ENCODE results near the gene RCBTB1.

The RCBTB1 gene

GRCh38 chr13:49559006-49559405 lies 26.4 kb downstream of the RCBTB1 start:
- TF ChIP-seq CTCF (IDR thresholded peaks at IDR 0.05; ENCODE audit: insufficient read depth, low read depth, low read length, missing control alignments), result no peak
- H3K4me3 ChIP-seq (ENCODE audit: low read depth, low read length), result no peak overlapping the region
- no peak for DNase-seq (ENCODE audit: low read depth)

DNA sequence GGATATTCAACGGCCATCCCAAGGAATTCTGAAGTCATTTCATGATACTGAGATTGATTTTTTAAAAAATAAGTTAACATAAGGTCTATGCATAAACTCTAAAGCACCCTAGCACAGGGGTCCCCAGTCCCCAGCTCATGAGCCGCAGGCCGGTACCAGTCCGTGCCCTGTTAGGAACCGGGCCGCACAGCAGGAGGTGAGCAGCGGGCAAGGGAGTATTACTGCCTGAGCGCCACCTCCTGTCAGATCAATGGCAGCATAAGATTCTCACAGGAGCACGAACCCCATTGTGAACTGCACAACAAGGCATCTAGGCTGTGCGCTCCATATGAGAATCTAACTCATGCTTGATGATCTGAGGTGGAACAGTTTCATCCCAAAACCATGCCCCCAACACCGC lies 31.0 kb downstream of the RCBTB1 start:
- no peak for DNase-seq (ENCODE audit: low read depth)

GRCh38 chr13:49553888-49554287 lies 31.5 kb downstream of the RCBTB1 start:
- TF ChIP-seq CTCF (IDR thresholded peaks at IDR 0.05; ENCODE audit: insufficient read depth, low read depth, low read length, missing control alignments), result no peak

More for the DNA sequence above, 31.0 kb downstream of the RCBTB1 start:
- H3K4me3 ChIP-seq (ENCODE audit: low read depth, low read length), result no peak overlapping the region
- TF ChIP-seq CTCF (IDR thresholded peaks at IDR 0.05; ENCODE audit: insufficient read depth, low read depth, low read length, missing control alignments), result no peak

GRCh38 chr13:49550942-49551644 lies 34.3 kb downstream of the RCBTB1 start:
- no peak for DNase-seq (ENCODE audit: low read depth)
- H3K4me3 ChIP-seq (ENCODE audit: low read depth, low read length), result no peak overlapping the region
- TF ChIP-seq CTCF (IDR thresholded peaks at IDR 0.05; ENCODE audit: insufficient read depth, low read depth, low read length, missing control alignments), result no peak

More at GRCh38 chr13:49553888-49554287, 31.5 kb downstream of the RCBTB1 start:
- no peak overlapping the region for H3K4me3 ChIP-seq (ENCODE audit: low read depth, low read length)
- no peak for DNase-seq (ENCODE audit: low read depth)

GRCh38 chr13:49549289-49549688 lies 36.1 kb downstream of the RCBTB1 start:
- no peak for DNase-seq (ENCODE audit: low read depth)
- H3K4me3 ChIP-seq (ENCODE audit: low read depth, low read length), result no peak overlapping the region
- no peak for TF ChIP-seq CTCF (IDR thresholded peaks at IDR 0.05; ENCODE audit: insufficient read depth, low read depth, low read length, missing control alignments)

- no peak for DNase-seq (ENCODE audit: low read depth)
- no peak for TF ChIP-seq CTCF (IDR thresholded peaks at IDR 0.05; ENCODE audit: insufficient read depth, low read depth, low read length, missing control alignments)
- no peak overlapping the region for H3K4me3 ChIP-seq (ENCODE audit: low read depth, low read length)
Measured at GRCh38 chr13:49546561-49546960, 38.8 kb downstream of the RCBTB1 start.

GRCh38 chr13:49545661-49546060 lies 39.7 kb downstream of the RCBTB1 start:
- no peak overlapping the region for H3K4me3 ChIP-seq (ENCODE audit: low read depth, low read length)
- TF ChIP-seq CTCF (IDR thresholded peaks at IDR 0.05; ENCODE audit: insufficient read depth, low read depth, low read length, missing control alignments), result no peak
- DNase-seq (ENCODE audit: low read depth), result no peak

Measured in GM12865 (cell line).